Endothelial cell of hepatic sinusoid (primary cell): Measurements from ENCODE around the gene DNTTIP2.
"Not testable (repeated sequence)": the region's sequence is repeated elsewhere in the genome, so short reads cannot be mapped to it uniquely, and the experiment has no call there.

Experiments used
- in situ Hi-C: cut with HindIII; loops from 2 replicates; pipeline ENCODE4 v1.10.0; 2017; ENCODE audit warnings: low sequenced_read_pairs

The DNTTIP2 gene, protein sequence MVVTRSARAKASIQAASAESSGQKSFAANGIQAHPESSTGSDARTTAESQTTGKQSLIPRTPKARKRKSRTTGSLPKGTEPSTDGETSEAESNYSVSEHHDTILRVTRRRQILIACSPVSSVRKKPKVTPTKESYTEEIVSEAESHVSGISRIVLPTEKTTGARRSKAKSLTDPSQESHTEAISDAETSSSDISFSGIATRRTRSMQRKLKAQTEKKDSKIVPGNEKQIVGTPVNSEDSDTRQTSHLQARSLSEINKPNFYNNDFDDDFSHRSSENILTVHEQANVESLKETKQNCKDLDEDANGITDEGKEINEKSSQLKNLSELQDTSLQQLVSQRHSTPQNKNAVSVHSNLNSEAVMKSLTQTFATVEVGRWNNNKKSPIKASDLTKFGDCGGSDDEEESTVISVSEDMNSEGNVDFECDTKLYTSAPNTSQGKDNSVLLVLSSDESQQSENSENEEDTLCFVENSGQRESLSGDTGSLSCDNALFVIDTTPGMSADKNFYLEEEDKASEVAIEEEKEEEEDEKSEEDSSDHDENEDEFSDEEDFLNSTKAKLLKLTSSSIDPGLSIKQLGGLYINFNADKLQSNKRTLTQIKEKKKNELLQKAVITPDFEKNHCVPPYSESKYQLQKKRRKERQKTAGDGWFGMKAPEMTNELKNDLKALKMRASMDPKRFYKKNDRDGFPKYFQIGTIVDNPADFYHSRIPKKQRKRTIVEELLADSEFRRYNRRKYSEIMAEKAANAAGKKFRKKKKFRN

DNA sequence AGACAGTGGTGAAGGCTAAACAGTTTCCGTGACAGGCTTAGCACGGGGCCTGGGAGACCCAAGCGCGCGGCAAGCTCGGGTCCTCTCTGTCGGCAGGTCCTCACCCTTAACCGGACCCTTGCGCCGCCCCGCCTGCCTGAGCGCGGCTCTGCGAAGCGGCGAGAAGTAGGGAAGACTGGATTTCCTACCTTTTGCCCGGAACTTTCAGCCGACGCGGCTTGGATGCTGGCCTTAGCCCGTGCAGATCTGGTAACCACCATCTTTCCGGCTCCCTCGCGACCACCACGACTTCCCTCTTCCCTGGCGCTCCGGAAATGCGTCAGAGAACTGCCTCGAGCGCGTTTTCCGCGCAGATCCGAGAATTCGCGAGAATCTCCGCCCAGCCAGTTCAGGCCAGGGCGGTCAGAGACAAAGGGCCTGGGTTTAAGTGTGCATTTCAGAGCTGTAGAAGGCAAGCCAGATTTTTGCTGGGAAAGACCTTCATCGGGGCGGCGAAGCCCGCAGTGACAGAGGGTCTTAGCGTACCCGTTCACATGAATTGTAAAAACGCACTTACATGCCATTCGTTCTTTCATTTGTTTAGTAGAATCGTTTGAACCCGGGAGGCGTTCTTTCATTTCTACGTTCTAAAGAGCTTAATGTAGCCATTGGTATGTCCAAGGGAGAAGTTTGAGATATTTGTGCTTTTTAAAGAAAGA lies at the start of gene DNTTIP2:
Gene DNTTIP2, minus strand, starts transcription at position 318 of the 698 bp plus-strand sequence. Its CDS starts 58 bp downstream, at position 260.
- in situ Hi-C loops, result loop anchor here (5.0 kb wide), 1 partner anchor 93 kb away; no protein-coding TSS in a partner anchor

DNA sequence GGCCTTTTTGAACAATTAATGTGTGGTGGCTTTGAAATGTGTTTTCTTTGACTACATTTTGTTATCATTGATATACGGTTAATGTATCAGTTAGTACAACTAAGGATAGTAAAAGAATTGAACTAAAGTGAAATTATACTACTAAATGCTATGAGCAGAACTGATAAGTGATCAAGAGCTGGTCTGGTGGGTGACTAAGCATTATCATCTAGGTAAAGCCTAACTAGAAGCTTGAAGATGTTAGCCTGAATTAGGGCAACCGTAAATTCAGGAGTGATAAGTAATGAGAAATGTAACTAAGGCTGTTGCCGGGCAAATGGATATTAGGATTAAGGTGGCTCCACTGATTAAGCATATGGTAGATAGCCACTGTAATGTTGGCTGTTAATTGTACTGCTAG lies 46.2 kb upstream of the DNTTIP2 start:
- in situ Hi-C loops, result no loop called here

DNA sequence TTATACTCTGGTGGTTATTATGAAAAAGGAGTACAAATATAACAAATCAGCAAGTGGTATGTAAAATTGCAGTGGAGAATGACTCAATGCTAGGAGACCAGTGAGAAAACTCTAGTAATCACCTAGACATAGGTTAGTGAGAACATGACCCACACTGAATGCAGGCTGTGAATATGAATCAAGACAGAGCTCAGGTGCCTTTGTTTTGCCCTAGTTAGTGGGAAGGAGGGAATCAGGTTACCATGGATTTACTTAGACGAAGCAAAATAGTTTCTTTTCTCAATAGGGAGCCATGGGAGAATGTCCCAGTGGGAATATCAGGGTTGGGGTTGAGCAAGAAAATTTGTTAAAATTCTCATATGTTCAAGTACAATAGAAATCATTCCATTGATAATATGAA lies 40.8 kb upstream of the DNTTIP2 start:
- in situ Hi-C loops, result loop anchor here (5.0 kb wide), 1 partner anchor 58 kb away; no protein-coding TSS in a partner anchor

GRCh38 chr1:93917302-93917701 lies 38.3 kb upstream of the DNTTIP2 start:
- in situ Hi-C loops, result loop anchor here (5.0 kb wide), 1 partner anchor 60 kb away; no protein-coding TSS in a partner anchor

GRCh38 chr1:93910880-93911279 lies 31.9 kb upstream of the DNTTIP2 start:
- in situ Hi-C loops, result not testable (repeated sequence)

DNA sequence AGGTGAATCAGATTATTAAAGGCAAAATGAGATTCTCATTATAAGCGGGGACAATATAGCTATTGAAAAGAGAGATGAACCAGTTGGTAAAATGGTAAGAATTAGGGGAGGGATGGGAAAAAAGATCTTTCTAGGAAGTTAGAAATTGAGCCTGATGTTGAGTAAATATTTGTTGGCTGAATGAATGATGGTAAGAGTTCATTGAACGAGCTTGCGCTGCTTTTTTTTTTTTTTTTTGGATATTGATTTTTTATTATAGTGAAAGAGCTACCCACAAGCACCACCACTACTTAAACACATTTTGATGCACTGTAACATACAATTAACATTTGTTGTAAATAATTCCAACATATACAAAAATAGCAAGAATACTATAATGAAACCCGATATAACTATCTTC lies 31.3 kb upstream of the DNTTIP2 start:
- in situ Hi-C loops, result no loop called here

DNA sequence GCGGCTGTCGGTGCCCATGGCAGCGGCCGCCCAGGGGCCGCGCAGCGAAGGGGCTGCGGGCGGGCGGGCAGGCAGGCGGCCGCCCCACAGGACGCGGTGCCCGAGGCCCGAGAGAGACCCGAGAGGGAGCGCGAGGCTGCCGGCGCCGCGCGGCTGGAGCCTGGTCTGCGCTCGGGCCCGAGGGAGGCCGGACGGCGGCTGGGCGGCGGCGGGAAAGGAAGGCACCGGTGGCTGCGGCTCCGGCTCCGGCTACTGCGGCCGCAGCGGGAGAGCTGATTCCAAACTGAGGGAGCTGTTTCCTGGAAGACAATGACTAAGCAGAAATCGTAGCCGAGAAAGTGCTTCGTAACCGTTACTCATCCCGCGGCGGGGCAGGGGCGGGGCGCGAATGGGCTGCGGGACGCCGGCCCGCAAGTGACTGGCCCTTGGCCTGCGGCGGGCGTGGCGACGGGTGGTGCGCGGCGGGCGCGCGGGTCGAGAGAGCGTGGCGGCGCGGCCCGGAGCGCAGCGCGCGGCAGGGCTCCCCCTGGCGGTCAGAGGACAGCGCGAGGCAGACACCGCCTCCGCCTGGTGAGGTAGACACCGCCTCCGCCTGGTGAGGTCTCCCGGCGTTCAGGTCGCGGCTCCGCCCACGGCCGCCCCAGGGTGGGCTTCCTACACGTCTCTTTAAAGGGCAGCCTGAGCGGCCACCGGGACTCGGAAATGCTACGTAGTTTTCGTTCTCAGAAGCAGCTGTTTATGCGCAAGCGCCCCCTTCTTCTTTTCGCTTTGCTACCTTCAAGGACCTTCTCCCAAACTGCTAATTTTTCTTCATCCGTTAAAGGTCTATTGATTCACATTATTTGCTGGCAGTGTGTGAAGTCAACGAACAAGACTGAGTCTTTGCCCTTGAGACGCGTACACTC lies 30.4 kb upstream of the DNTTIP2 start, which contains the start of gene GCLM:
Gene GCLM, minus strand, starts transcription at position 285 of the 905 bp plus-strand sequence. Its CDS starts 267 bp downstream, at position 18.
- in situ Hi-C loops, result no loop called here

DNA sequence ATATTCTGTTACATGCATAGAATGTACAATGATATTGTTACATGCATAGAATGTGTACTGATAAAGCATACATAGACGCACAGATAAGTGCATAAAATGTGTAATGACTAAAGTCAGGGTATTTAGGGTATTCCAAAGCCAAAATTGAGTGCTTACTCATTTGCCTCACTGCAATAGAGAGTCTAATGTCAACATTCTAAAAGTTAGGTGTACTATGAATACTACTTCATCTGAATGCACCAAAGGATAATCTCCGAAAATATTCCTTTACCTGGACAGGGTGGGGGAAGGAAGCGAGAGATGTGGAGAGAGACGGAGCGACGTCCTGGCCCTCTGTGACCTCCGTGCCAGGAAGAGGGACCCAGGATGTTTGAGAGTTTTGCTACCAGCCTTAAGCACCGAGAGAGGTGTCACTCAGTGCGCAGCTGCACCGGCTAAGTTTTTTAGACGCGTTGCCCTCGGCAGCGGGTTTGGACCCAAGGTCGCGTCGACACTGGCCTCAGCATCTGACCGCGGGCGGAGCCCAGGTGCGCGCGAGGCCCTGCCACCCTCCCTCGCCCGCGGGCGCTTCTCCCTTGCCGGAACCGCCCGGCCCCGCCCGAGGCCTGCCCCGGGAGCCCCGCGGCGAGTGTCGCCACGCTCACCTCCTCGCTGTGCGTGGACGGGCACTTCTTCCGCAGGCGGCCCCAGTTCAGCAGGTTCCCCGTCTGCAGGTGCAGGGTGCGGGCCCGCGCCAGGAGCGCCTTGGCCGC lies 29.6 kb upstream of the DNTTIP2 start:
- in situ Hi-C loops, result no loop called here

GRCh38 chr1:93907718-93908117 lies 28.7 kb upstream of the DNTTIP2 start:
- in situ Hi-C loops, result no loop called here

- in situ Hi-C loops, result no loop called here
Observed at GRCh38 chr1:93906480-93906879, 27.5 kb upstream of the DNTTIP2 start.

DNA sequence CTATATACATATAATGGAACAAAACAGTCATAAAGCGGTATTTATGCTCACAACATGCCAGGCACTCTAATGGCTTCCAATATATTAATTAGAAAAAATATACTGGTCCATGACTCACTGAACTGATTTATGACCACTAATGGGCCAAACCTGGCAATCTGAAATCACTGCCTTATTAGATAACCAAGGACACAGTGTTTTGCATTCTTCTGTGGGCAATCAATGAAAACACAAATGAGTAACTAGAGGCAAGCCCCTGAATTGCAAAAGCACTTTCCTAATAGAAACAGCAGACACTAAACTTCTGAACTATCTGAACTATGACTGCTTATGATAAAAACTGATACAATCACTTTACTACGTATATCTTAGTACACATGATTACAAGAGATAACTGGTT lies 26.7 kb upstream of the DNTTIP2 start:
- in situ Hi-C loops, result no loop called here

DNA sequence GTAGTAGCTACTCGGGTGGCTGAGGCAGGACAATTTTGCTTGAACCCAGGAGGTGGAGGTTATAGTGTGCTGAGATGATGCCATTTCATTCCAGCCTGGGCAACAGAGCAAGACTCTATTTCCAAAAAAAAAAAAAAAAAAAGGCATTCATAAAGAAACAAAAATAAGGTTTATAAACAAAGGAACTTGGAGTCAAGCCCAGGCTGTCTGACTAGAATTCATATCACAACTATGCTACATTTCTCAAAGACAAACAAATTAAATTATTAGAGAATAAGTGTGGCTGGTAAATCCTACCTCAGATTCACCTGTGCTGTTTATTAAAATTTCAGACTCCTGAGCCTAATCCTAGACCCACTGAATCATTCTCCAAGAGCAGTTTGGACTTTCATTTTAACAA lies 26.0 kb upstream of the DNTTIP2 start:
- in situ Hi-C loops, result no loop called here

DNA sequence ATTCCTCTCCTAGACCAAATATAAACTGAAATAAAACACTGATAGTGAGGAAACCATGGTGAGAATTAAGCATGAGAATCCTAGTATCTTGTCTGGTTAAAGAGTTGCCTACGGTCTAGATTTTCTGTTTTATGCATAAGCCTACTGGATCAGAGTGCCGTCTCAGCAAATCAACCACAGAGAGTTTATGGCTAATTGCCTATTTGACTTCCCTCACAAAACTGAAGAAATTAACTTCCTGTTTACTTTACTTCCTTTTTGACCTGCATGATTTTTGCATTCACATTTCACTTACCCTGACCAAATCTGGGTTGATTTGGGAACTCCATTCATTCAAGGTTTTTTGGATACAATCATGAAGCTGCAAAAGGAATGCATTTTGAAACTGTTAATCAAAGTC lies 25.2 kb upstream of the DNTTIP2 start:
- in situ Hi-C loops, result no loop called here

DNA sequence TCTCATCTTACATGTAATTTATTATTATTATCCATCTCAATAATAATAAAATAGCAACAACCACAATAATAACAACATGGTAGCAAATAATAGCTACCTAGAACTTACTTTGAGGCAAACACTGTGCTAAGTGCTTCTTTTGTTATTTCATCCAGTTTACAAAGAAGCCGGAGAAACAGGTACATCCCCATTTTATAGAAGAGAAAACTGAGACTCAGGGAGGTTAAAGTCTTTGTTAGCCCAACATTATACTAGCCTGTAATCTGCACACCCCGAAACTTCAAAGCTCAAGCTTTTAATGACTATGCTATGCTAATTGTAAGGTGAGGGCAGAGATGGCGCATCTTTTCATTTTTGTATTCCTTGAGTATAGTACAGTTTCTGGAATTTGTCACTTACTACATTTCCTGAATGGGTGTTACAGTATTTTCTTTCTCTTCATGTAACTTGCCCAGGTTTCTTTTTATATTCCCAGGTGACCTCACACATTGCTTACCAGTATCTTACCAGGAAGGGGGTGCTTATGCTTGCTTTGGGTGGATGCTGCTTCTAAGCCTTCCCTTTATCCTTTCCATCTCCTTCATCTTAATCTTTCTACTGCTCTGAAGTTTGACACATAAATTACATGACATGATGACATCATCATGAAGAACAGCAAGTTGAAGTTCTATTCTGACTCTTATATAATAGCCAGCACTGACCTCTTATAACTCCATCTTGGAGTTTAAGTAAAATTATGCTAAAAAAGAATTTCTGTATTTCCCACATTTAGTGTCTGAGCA lies 21.9 kb upstream of the DNTTIP2 start:
- in situ Hi-C loops, result no loop called here

- in situ Hi-C loops, result no loop called here
Observed at GRCh38 chr1:93899543-93900207, 20.7 kb upstream of the DNTTIP2 start.

DNA sequence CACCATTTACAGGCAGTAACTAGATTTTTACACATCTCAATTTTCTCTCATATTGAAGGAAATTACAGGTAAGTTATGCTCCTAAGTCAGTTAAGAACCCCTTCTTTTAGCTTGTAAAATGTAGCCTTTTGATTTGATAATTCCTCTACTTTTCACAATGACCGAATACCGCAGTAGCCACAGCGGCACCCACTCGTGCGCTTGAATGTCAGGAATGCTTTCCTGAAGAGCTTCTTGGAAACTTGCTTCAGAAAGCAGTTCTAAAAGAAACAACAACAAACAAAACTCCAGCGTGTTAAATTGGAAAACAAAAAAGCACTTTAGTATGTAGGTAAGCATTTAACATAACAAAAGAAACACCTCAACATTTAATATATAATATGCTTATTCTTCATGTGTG lies 9.9 kb upstream of the DNTTIP2 start:
- in situ Hi-C loops, result no loop called here

DNA sequence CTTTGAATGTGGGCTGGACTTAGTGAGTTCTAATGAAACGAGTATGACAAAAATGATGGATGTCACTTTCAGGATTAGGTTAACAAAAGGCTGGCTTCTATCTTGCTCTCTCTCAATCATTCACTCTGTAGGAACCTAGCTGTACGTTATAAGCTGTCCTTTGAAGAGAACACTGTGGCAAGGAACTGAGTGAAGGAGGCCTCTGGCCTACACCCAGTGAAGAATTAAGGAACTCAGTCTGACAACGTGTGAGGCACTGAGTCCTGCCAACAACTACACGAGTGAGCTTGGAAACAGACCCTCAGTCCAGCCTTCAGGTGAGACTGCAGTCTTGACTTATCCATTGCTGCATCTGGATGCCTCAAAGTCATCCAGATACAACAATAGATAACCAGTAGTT lies 3.3 kb upstream of the DNTTIP2 start:
- in situ Hi-C loops, result no loop called here

- in situ Hi-C loops, result no loop called here
Observed at GRCh38 chr1:93880731-93881130, 1.7 kb upstream of the DNTTIP2 start.
